Measurements from ENCODE around the gene RBM47. TPM values are rescaled to one million over a fixed set of nuclear protein-coding genes. Genes with fewer than 3 reads are reported as not detected.

The RBM47 gene
- total RNA-seq, 1 experiment from 2014 or later: 70.3 TPM

- Mint-ChIP-seq H3K4me1 (peaks cover 10% of the 10 kb centered on the region in 2 experiments), H3K27me3 (ENCODE audit: low read depth) (peaks cover 2% of the 10 kb centered on the region; the same call in 1 of the 2 replicates), H3K27ac (no peak overlapping the region), H3K9me3 (no peaks in the 10 kb centered on the region), H3K4me3 (no peak overlapping the region), H3K36me3 (ENCODE audit: insufficient read depth in 1 of 3, low read depth in 3 of 3) (no peaks in the 10 kb centered on the region)
- Histone ChIP-seq H3T11ph (ENCODE audit: low read length) (no peak overlapping the region), H3K23me2 (ENCODE audit: insufficient read length, low read depth, low read length, poor library complexity, severe bottlenecking) (no peaks in the 10 kb centered on the region), H3K4me1 (ENCODE audit: insufficient read depth, low read length) (peaks cover 2% of the 10 kb centered on the region; the same call in 1 of the 2 replicates), H2BK12ac (ENCODE audit: insufficient read length, low read depth, low read length) (no peak overlapping the region), H3K27me3 (ENCODE audit: insufficient read depth, low read length) (no peaks in the 10 kb centered on the region), H4K20me1 (ENCODE audit: control insufficient read depth, insufficient read depth, insufficient read length) (no peaks in the 10 kb centered on the region), H3K9me3 (ENCODE audit: control insufficient read depth, low read depth, low read length) (no peaks in the 10 kb centered on the region), H2BK5ac (ENCODE audit: insufficient read length, low read length) (no peak overlapping the region), H3K4me2 (ENCODE audit: insufficient read depth, insufficient read length, low read length) (no peak overlapping the region), H2AFZ (ENCODE audit: low read length) (no peak overlapping the region), H3K56ac (ENCODE audit: insufficient read length, low read depth, low read length) (no peak overlapping the region), H4K5ac (ENCODE audit: insufficient read length, low read depth, low read length) (no peak overlapping the region), H3K14ac (ENCODE audit: insufficient read depth, low read length) (no peak overlapping the region), H2BK120ac (ENCODE audit: low read depth, low read length, poor library complexity, severe bottlenecking) (no peak overlapping the region), H3K27ac (ENCODE audit: insufficient read length, low read depth, low read length) (no peak overlapping the region), H4K8ac (replicated peaks; ENCODE audit: insufficient read length, low read depth, low read length) (no peak overlapping the region), H3K79me2 (ENCODE audit: insufficient read depth, low read length) (no peaks in the 10 kb centered on the region), H3K9ac (ENCODE audit: extremely low read depth, insufficient read length, low read length) (no peak overlapping the region), H3K18ac (ENCODE audit: insufficient read length, low read depth, low read length) (no peak overlapping the region), H2AK5ac (ENCODE audit: insufficient read length, low read length) (no peak overlapping the region), H3K79me1 (ENCODE audit: insufficient read depth, low read depth, low read length, poor library complexity, severe bottlenecking) (no peaks in the 10 kb centered on the region), H3K23ac (ENCODE audit: insufficient read length, low read depth, low read length) (no peak overlapping the region), H2BK15ac (ENCODE audit: low read depth, low read length) (no peak overlapping the region), H3K4ac (ENCODE audit: low read depth, low read length) (no peak overlapping the region), H4K91ac (ENCODE audit: insufficient read length, low read depth, low read length) (no peak overlapping the region), H2BK20ac (ENCODE audit: low read depth, low read length, poor library complexity, severe bottlenecking) (no peak overlapping the region)
- TF ChIP-seq, protein P1, sequence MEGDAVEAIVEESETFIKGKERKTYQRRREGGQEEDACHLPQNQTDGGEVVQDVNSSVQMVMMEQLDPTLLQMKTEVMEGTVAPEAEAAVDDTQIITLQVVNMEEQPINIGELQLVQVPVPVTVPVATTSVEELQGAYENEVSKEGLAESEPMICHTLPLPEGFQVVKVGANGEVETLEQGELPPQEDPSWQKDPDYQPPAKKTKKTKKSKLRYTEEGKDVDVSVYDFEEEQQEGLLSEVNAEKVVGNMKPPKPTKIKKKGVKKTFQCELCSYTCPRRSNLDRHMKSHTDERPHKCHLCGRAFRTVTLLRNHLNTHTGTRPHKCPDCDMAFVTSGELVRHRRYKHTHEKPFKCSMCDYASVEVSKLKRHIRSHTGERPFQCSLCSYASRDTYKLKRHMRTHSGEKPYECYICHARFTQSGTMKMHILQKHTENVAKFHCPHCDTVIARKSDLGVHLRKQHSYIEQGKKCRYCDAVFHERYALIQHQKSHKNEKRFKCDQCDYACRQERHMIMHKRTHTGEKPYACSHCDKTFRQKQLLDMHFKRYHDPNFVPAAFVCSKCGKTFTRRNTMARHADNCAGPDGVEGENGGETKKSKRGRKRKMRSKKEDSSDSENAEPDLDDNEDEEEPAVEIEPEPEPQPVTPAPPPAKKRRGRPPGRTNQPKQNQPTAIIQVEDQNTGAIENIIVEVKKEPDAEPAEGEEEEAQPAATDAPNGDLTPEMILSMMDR (conservative IDR thresholded peaks at IDR 0.05): no peak
- WGBS (ENCODE audit: extremely low coverage, insufficient read length, low lambda C conversion rate): no CpG with 5 or more reads among the region's 3 CpGs
- no peak for DNase-seq
Measured at GRCh38 chr4:40379248-40379647, 250.4 kb downstream of the RBM47 start.

Data from H9 (cell line).